ENCODE measurements around the gene FANCG. TPM values are rescaled to one million over a fixed set of nuclear protein-coding genes. Genes with fewer than 3 reads are reported as not detected.

The FANCG gene
- total RNA-seq, 1 donor from 2014 or later: 14.1 TPM

DNA sequence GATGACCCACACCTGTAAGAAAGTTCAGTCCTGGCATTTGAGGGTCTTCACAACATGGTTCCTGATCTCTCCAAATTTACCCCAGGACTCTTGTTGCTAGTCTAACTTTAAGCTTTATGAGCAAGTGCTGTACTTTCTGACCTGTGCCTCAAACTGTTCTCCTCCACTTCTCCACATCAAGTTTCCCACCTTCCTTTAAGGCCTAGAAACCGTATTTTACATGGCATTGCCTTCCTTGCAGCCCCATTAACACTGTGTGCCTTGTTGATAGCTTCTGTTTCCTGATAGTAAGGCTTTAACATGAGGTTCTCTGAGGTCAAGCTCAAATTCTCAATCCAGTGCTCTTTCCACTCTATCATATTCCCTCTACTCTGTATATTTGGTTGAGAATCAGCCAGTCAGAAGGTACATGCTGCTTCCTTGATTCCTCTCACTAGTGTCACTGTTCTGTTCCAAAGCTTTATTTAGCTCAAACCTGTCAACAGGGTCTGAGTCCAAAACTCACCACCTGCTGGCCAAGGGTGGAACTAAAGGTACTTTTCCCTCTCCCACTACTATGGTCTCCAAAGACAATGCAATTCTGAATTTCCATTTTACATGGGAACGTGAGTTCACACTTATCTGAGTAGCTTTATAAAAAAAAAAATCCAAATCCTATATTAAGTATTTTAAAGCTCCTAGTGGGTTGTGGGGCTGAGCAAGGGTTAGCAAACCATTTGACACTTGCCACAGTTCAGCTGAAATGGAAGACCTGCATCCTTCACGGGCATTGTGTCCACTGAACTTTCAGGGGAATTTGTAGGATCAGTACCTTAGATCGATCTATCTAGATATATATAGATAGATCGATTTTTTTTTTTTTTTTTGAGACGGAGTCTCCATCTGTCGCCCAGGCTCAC, 28.4 kb downstream of the FANCG start:
- FAIRE-seq (no peak), DNase-seq (ENCODE audit: low read depth) (no peak)
- Mint-ChIP-seq H3K27ac (ENCODE audit: unreplicated experiment) (peak overlapping the region; percentile 43), H3K27me3 (ENCODE audit: low read depth, unreplicated experiment) (no peaks in the 10 kb centered on the region), H3K9me3 (ENCODE audit: unreplicated experiment) (peaks cover under 1% of the 10 kb centered on the region), H3K4me3 (ENCODE audit: unreplicated experiment) (no peak overlapping the region), H3K4me1 (ENCODE audit: low read depth, unreplicated experiment) (peaks cover 5% of the 10 kb centered on the region), H3K36me3 (ENCODE audit: low read depth, unreplicated experiment) (peaks cover 27% of the 10 kb centered on the region)
- Histone ChIP-seq H3K4me3 (ENCODE audit: insufficient read depth, low read depth, low read length) (no peak overlapping the region), H3K4me1 (ENCODE audit: insufficient read depth, low read length) (no peaks in the 10 kb centered on the region), H3K9ac (ENCODE audit: low read length) (no peak overlapping the region), H3K27me3 (ENCODE audit: insufficient read depth, low read length) (no peaks in the 10 kb centered on the region), H3K27ac (ENCODE audit: low read depth, low read length) (no peak overlapping the region), H2AFZ (ENCODE audit: low read depth, low read length) (no peak overlapping the region), H3K79me2 (ENCODE audit: insufficient read depth, low read length) (peaks cover 2% of the 10 kb centered on the region), H3K9me3 (ENCODE audit: insufficient read depth, low read depth, low read length) (no peaks in the 10 kb centered on the region), H3K36me3 (ENCODE audit: insufficient read depth, low read length) (peaks cover 34% of the 10 kb centered on the region), H3K4me2 (ENCODE audit: low read length) (no peak overlapping the region), H4K20me1 (ENCODE audit: insufficient read depth, low read length) (peaks cover 53% of the 10 kb centered on the region)
- no peak for TF ChIP-seq EZH2 (IDR thresholded peaks at IDR 0.05; ENCODE audit: insufficient read depth, low read length)
- TF ChIP-seq, protein P1, sequence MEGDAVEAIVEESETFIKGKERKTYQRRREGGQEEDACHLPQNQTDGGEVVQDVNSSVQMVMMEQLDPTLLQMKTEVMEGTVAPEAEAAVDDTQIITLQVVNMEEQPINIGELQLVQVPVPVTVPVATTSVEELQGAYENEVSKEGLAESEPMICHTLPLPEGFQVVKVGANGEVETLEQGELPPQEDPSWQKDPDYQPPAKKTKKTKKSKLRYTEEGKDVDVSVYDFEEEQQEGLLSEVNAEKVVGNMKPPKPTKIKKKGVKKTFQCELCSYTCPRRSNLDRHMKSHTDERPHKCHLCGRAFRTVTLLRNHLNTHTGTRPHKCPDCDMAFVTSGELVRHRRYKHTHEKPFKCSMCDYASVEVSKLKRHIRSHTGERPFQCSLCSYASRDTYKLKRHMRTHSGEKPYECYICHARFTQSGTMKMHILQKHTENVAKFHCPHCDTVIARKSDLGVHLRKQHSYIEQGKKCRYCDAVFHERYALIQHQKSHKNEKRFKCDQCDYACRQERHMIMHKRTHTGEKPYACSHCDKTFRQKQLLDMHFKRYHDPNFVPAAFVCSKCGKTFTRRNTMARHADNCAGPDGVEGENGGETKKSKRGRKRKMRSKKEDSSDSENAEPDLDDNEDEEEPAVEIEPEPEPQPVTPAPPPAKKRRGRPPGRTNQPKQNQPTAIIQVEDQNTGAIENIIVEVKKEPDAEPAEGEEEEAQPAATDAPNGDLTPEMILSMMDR (IDR thresholded peaks at IDR 0.05; ENCODE audit: insufficient read depth, low read depth, low read length): peak; percentile 78

DNA sequence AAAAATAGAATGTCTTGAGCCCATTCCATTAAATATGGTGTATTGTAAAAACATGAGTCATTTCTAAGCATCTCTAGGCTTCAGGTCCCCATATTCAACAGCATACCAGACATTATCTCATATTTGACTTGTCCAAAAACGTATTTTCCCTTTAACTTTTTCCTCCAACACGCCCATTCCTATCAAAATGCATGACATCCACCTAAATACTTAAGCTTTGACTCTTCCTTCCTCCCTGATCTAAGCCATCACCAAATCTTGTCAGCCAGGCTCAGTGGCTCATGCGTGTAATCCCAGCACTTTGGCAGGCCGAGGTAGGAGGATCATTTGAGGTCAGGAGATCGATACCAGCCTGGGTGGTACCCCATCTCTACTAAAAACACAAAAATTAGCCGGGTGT, 31.2 kb downstream of the FANCG start:
- no peak for FAIRE-seq
- H3K9me3 ChIP-seq (ENCODE audit: insufficient read depth, low read depth, low read length): no peaks in the 10 kb centered on the region
- H3K4me3 ChIP-seq (ENCODE audit: insufficient read depth, low read depth, low read length): no peak overlapping the region
- H3K4me2 ChIP-seq (ENCODE audit: low read length): no peak overlapping the region
- H3K4me1 ChIP-seq (ENCODE audit: insufficient read depth, low read length): peaks cover 4% of the 10 kb centered on the region
- H3K27ac Mint-ChIP-seq (ENCODE audit: unreplicated experiment): no peak overlapping the region
- H3K4me3 Mint-ChIP-seq (ENCODE audit: unreplicated experiment): no peak overlapping the region
- H3K4me1 Mint-ChIP-seq (ENCODE audit: low read depth, unreplicated experiment): peaks cover 19% of the 10 kb centered on the region
- DNase-seq (ENCODE audit: low read depth): peak; percentile 35
- H3K27me3 ChIP-seq (ENCODE audit: insufficient read depth, low read length): no peaks in the 10 kb centered on the region
- no peaks in the 10 kb centered on the region for H3K27me3 Mint-ChIP-seq (ENCODE audit: low read depth, unreplicated experiment)
- no peaks in the 10 kb centered on the region for H3K79me2 ChIP-seq (ENCODE audit: insufficient read depth, low read length)
- H3K9me3 Mint-ChIP-seq (ENCODE audit: unreplicated experiment): peaks cover 2% of the 10 kb centered on the region
- H4K20me1 ChIP-seq (ENCODE audit: insufficient read depth, low read length): peaks cover 44% of the 10 kb centered on the region
- H3K9ac ChIP-seq (ENCODE audit: low read length): no peak overlapping the region
- TF ChIP-seq, protein P1 (IDR thresholded peaks at IDR 0.05; ENCODE audit: insufficient read depth, low read depth, low read length): no peak
- no peak for TF ChIP-seq EZH2 (IDR thresholded peaks at IDR 0.05; ENCODE audit: insufficient read depth, low read length)
- H3K36me3 ChIP-seq (ENCODE audit: insufficient read depth, low read length): peaks cover 13% of the 10 kb centered on the region
- peaks cover 32% of the 10 kb centered on the region for H3K36me3 Mint-ChIP-seq (ENCODE audit: low read depth, unreplicated experiment)
- no peak overlapping the region for H3K27ac ChIP-seq (ENCODE audit: low read depth, low read length)
- H2AFZ ChIP-seq (ENCODE audit: low read depth, low read length): no peak overlapping the region

DNA sequence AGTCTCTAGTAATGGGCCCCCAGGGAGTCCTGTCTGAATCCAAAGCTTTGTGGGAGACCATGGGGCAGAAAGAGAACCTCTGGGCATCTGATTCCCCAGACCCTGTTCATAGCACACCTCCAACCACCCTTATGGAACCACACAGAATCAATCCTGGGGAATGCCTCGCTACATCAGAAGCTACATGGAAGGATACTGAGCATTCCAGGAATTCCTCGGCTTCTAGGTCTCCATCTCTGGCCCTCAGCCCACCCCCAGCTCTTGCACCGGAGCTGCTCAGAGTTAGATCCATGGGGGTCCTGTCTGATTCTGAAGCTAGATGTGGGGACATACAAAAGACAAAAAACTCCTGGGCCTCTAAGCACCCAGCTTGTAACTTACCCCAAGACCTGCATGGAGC, 35.7 kb downstream of the FANCG start:
- FAIRE-seq: no peak
- Mint-ChIP-seq H3K4me1 (ENCODE audit: low read depth, unreplicated experiment) (peaks cover 29% of the 10 kb centered on the region), H3K27me3 (ENCODE audit: low read depth, unreplicated experiment) (no peaks in the 10 kb centered on the region), H3K36me3 (ENCODE audit: low read depth, unreplicated experiment) (peaks cover 33% of the 10 kb centered on the region), H3K27ac (ENCODE audit: unreplicated experiment) (peak overlapping the region; percentile 12), H3K4me3 (ENCODE audit: unreplicated experiment) (no peak overlapping the region), H3K9me3 (ENCODE audit: unreplicated experiment) (peaks cover 2% of the 10 kb centered on the region)
- Histone ChIP-seq H3K4me1 (ENCODE audit: insufficient read depth, low read length) (peaks cover 4% of the 10 kb centered on the region), H3K4me3 (ENCODE audit: insufficient read depth, low read depth, low read length) (no peak overlapping the region), H3K27ac (ENCODE audit: low read depth, low read length) (no peak overlapping the region), H3K36me3 (ENCODE audit: insufficient read depth, low read length) (no peaks in the 10 kb centered on the region), H3K4me2 (ENCODE audit: low read length) (no peak overlapping the region), H3K79me2 (ENCODE audit: insufficient read depth, low read length) (no peaks in the 10 kb centered on the region), H4K20me1 (ENCODE audit: insufficient read depth, low read length) (peaks cover 24% of the 10 kb centered on the region), H3K27me3 (ENCODE audit: insufficient read depth, low read length) (no peaks in the 10 kb centered on the region), H3K9me3 (ENCODE audit: insufficient read depth, low read depth, low read length) (no peaks in the 10 kb centered on the region), H3K9ac (ENCODE audit: low read length) (no peak overlapping the region), H2AFZ (ENCODE audit: low read depth, low read length) (no peak overlapping the region)
- DNase-seq (ENCODE audit: low read depth): peak; percentile 25
- TF ChIP-seq, protein P1 (IDR thresholded peaks at IDR 0.05; ENCODE audit: insufficient read depth, low read depth, low read length): no peak
- TF ChIP-seq EZH2 (IDR thresholded peaks at IDR 0.05; ENCODE audit: insufficient read depth, low read length): no peak

Measured in astrocyte (in vitro differentiated cells and primary cell).